GM19328 (cell line): ENCODE results near the gene AURKA.
"Not testable (repeated sequence)": the region's sequence is repeated elsewhere in the genome, so short reads cannot be mapped to it uniquely, and the experiment has no call there.

Experiments used
- ATAC-seq: cut with Tn5 transposase; IDR thresholded peaks from one replicate; pipeline ENCODE4 v1.9.1; 2021; ENCODE audit warnings: mild to moderate bottlenecking, moderate library complexity; ENCODE audit not compliant: unreplicated experiment

Gene AURKA

DNA sequence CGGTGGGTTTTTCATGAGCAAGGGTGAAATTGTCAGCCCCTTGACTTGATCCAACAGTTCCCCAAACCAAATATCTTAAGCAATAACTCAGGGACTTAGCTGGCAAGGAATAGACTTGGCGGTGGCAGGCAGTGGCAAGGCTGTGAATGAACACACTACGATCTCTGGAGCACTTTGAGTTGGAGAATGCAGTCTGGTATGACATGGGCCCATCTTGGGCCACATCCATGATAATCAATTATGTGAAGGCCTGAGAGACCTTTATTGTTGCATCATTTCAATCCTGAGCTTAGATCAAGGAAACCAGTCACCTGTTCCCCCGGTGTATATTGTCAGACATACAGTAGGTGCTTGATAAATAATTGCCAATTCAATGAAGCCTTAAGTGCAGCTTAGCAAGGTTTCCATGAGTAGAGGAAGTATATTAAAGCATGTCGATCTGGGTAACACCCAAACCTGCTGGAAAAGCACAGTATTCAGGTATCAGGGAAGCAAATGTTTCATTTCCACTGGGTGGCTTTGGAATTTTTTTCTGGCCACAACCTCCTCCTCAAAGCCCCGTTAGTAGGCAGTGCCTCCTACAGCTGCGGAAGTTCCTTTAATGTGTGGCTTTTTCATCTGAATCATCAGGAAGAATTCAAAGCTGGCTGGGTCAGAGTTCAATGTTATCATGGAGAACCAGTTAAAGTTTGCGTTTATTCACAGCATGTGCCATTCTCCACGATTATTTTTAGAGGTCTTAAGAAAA is 30.2 kb upstream of the AURKA start:
- no peak for ATAC-seq

DNA sequence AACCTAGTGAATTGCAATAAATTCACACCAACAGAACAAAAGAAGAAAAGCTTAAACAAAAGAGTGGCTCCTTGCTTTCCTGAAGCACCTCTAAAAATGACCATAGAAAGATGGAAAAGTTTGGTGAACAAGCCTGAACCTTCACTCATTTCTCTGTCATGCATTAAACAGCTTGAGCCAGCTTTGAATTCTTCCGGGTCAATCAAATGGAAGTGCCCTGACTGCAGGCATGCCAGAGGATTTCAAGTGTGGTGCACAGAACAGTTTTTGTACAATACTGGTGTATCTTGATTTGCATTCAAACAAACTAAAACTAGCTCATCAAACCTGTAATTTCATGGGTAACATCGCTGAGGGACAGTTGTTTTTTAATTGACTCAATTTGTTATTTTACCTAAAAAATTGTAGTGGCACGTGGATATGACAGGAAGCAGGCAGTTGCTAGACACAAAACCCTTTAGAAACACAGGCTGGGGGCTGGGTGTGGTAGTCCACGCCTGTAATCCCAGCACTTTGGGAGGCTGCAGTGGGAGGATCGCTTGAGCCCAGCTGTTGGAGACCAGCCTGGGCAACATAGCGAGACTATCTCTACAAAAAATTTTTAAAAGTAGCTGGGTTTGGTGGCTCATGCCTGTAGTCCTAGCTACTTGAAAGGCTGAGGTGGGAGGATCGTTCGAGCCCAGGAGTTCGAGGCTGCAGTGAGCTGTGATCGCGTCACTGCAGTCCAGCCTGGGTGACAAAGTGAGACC is 29.1 kb upstream of the AURKA start:
- no peak for ATAC-seq

DNA sequence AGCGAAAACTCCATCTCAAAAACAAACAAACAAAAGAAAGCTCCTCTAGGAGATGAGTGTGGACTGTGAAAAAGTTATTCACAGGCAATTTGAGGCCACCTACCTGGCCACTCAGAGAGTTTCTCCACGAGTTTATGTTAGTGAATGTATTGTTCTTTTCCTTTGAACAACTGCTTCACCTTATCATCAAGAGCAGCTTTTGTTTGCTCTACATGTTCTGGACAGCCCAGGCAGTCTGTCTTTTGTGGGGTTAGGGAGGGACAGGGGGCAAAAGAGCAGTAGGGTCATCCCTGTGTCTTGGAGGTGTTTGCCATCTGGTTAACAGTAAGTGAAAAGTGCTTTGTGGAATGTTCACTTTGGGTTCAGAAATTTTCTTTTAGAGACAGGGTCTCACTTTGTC is 28.0 kb upstream of the AURKA start:
- ATAC-seq, result no peak

DNA sequence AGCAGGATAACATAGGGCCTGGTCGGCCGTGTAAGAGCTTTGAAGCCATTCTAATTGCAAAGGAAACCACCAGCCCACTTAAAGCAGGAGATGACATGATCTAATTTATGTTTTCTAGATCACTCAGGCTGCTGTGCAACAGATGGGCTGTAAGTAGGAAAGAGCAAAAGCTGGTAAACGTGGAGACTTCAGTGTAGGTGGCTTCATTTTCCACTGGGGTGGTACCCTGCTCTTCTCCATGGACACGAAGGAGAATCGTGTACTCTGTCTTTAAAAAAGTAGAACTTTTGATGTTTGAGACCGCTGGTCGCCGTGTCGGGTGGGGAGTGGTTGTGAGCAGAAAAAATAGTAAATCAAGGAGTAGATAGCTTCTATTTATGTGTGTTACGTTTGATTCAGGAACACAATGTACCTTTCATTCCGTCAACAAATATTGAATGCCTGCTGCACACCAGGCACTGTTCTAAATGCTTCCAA is 26.4 kb upstream of the AURKA start:
- no peak for ATAC-seq

DNA sequence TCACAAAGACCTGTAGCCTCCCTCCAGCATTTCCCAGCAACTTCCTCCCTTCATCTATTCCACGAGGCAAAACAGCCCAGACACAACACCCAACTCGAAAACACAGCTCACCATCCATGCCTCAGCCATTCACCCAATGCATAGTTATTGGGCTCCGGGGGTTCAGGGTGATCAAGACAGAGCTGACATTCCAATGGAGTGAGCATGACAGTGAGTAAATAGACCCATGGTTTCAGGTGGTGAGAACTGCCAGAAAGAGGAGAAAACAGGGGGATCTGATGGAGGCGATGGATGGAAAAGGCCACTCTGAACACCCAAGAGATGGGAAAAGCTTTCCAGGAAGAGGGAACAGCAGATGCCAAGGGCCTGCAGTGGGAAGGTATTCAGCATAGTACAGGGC is 25.9 kb upstream of the AURKA start:
- ATAC-seq, result no peak

DNA sequence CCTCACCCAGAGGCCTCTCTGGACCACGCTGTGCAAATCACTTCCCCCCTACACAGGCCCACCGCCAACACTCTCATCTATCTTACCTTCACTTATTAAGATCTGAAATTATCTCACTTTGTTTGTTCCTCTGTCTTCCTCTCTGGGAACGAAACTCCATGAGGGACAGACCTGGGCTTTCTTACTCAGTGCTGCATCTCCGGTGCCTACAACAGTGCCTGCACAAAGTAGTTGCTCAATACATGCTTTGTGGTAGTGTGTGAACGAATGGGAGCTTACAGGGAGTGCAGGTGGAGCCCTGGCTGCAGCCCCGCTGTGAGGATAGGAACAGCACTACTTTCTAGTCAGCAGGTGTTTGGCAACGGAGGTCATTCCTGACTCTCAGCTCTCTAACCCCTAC is 25.4 kb upstream of the AURKA start:
- no peak for ATAC-seq

DNA sequence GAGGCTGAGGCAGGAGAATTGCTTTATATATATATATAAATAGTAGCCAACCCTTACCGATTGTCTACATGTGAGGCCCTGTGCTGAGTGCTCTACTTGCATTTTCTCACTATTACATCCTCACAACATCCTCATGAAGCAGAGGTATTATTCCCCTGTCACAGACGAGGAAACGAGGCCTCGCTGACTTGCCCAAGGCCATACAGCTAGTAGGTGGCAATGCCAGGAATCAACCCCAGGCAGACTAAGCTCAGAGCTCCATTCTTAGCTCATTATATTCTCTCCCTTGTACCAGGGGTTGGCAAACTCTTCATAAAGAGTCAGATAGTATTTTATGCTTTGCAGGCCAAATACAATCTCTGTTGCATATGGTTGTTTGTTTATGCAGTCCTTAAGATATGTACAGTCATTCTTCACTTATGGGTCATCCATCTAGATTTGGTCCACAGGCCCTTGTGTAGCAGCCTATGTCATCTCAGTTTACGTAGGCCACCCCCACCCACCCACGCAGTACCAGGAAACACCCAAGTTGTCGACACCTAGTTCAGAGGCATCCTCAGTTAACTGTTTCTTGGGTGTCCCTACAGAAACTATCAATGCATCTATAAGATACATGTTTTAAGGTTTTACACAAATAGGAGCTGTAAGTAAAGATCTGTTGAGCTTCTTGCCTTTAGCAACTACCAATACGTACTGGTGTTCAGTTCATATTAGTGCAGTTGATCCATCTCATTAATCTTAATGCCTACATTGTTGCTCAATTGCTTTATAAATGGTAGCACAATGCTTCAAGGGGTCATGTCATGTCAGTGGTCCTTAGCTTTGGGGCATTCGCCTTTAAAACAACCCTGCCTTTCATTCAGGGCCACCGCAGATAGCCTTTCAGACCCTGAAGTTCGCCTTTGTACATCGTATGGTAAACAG is 23.1 kb upstream of the AURKA start:
- no peak for ATAC-seq

DNA sequence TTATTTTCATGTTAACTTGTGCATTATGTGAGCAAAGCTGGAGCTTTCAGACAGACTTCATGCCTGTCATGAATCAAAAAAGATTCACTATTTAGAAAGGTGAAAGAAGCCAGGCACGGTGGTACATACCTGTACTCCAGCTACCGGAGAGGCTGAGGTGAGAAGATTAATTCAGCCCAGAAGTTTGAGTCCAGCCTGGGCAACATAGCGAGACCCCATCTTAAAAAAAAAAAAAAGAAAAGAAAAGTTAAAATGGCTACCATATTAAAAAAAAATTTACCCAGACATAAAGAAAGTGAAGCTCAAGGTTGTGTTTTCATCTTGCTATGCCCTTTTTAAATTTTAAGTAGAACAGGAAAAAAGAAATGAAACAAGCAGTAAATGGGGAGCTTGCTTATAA is 20.9 kb upstream of the AURKA start:
- no peak for ATAC-seq

DNA sequence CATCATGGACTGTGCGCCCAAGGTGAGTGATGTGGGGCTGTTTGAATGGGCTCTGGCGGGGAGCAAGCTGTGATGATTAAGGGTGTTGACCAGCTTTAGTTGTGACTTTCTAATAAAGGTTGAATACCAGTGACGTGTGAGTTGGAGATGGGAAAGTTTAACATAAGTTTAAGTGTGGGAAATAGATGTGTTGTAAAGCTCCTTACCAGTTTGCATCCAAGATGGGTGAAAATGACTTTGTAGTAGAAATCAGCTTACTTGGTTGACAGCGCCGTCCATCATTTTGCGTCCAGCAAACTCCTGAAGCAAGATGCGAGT is 20.4 kb upstream of the AURKA start:
- ATAC-seq, result no peak

DNA sequence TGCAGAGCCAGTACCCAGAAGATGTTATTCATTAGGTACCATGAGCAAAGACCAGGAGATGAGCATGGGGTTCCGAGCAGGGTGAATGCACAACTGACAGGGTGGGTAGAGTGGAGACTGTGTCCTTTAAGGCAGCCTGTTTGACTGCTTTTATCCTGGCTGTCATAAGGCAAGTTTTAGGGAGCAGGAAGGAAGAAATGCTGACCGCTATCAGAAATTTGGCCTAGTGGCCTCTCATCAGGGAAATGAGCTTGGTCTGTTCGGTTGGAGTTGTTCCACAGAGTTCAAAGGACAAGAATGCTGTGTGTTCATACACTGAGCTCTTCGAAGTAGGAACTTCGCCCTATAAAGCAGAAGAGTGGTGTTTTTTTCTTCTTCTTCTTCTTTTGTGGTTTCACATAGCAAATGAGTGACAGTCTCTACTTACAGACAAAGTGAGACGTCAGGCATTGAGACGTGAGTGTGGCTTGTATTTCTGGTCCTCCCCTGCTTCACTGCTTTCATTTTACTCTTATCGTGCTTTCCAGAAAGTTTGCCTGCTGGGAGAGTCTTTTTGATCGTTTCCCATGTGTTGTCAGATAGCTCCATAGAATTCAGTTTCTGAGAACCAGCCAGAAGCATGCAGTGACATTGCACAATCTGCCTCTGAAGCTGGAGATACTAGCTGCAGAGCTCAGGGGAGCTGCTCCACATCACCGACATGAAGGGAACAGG is 19.9 kb upstream of the AURKA start, which contains the start of gene CASS4:
Gene CASS4, plus strand, starts transcription at position 502 of the 714 bp plus-strand sequence. Its CDS starts 199 bp downstream, at position 701.
- ATAC-seq, result peak; percentile 75

DNA sequence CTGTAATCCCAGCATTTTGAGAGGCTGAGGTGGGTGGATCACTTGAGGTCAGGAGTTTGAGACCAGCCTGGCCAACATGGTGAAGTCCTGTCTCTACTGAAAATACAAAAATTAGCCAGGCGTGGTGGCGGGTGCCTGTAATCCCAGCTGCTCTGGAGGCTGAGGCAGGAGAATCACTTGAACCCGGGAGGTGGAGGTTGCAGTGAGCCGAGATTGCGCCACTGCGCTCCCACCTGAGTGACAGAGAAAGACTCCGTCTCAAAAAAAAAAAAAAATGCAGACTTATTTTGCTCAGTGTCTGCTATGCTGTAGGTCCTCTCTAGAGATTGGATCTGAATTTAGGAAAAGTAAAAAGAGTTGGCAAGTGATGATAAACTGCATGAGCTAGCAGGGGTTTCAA is 19.3 kb upstream of the AURKA start:
- not testable (repeated sequence) for ATAC-seq

DNA sequence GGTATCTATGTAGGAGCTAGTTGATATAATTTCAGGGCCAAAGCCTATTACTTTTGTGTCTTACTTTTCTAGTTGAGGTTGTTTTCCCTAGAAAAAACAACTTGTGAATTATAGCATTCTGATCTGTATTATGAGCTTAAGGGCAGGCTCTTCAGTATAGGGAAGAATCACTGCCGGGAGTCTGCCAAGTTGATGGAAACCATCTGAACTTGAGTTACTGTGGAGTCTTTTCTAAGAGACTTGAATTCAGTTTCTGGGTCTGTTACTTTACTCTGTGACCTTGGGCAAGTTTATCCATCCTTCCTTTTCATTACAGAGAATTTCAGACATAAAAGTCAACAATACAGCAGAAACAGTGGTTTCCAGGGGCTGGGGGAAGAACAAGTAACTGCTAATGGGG is 17.9 kb upstream of the AURKA start:
- no peak for ATAC-seq

DNA sequence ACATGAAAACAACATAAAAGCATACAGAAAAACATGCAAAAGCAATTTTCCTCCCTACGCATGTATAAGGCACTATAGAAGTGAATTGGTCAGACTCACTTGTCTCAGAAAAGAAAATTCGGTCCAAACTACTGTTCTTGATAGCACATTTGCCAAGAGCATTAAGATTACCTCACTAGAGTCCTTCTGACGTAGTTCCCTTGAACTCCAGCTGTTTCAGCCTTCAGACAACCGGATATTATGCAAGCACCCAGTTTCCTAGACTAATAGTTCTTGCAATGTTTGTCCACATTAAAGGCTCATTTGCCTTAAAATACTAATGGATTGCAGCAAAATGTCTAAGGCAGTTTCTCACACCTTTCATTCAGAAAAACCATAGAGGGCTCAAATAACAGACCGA is 17.5 kb upstream of the AURKA start:
- ATAC-seq, result no peak

DNA sequence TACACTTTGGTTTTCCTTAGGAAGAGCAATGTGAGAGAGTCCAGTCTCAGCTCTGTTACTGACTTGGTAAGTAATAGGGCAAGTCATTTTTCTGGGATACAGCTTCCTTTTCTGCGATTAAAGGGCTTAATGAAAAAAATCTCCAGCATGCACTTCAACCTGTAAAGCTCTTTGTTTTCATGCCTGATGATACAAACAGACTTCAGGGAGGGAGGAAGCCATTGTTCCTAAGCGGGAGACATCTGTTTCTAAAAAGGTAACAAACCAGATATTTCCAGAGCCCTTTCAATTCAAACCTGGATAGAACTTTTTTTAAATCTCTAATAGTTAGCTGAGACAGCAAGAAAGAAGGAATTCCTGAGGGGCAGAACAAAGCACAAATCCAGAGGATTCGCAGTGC is 14.9 kb upstream of the AURKA start:
- ATAC-seq, result no peak

DNA sequence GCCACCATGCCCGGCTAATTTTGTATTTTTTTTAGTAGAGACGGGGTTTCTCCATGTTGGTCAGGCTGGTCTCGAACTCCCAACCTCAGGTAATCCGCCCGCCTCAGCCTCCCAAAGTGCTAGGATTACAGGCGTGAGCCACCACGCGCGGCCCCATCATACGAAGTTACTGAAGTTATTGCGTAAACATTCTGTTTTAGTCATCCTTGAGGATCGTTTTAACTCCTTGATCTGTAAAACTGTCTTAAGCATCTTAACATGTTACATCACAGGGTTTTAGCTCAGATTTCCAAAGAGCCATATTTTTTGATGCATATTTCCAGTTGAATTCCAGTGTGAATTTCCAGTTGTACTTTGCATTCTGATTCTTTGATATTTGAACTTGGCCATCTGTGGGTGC is 13.3 kb upstream of the AURKA start:
- ATAC-seq, result not testable (repeated sequence)

DNA sequence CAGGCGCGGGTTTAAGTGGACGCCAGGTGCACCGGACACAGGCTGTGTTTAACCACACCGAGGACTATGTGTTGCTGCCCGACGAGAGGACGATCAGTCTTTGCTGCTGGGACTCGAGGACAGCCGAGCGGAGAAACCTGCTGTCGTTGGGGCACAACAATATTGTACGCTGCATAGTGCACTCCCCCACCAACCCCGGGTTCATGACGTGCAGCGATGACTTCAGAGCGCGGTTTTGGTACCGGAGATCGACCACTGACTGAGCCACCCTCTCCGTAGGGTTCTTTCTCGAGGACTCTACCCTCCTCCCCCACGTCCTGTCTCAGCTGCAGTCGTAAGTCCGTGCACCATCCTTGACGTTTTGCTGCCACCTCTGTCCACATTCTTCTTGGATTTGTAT is 11.4 kb upstream of the AURKA start:
- no peak for ATAC-seq

DNA sequence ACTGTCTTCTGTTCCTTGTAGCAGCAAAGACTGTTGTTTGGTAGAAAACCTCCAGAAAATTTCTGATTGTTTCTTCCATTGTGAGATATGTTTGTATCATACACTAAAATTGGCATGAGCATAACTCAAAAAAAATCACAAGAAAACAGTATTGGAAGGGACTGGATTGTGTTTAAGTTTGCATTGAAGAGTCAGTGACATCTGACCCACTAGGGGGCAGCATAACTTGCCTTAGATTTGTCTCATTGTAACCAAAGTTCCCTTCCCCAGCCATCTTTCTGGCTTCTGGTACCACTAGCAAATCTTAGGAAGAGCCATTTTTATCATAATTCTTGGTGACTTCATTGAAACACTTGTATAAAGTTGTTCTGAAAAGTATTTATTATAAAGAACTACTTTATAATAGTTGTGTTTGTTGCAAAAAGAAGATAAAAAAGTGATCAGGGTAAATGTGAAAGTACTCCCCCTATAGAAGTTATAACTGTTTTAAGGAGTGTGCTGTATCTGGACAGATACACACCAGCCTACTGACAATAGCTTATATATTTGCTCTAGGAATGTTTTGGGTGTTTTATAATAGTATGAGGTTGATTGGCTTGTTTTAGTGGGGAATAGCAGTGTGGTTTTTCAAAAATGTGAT is 8.1 kb upstream of the AURKA start:
- no peak for ATAC-seq

DNA sequence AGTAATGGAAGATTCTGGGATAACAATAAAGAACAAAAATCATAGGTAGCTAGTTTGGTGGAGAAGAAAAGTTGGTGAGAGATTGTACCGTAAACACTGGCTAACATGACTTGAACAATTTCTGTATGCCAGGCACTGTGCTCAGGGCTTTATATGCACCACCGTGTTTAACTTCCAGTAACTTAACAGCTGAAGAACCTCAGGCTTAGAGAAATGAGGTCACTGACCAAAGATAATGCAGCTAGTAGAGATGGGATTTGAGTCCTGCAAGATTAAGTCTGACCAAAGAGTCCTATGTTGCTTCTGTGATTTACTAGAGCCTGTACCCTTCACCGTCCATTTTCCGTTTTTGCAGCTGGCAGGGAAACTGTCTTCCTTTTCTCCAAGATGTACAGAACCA is 3.2 kb upstream of the AURKA start:
- ATAC-seq, result no peak

DNA sequence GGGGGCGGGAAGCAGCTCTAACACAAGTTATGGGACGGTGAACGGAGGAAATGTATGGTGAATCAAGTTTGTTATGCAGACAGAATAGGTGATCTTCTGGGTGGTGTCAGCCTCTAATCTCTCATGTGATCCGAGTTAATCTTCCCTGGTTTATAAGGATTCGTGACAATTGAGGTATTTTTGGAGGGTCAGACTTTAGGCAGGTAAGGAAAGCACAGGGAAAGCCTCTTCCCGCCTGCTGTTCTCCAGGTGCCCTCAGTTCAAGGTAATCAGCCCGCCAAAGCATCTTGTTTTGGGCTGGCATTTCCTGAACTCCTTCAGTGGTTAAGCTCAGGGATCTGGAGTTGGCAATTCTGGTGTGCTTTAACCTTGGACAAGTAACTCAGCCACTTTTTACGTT is 1.6 kb upstream of the AURKA start:
- ATAC-seq, result no peak

DNA sequence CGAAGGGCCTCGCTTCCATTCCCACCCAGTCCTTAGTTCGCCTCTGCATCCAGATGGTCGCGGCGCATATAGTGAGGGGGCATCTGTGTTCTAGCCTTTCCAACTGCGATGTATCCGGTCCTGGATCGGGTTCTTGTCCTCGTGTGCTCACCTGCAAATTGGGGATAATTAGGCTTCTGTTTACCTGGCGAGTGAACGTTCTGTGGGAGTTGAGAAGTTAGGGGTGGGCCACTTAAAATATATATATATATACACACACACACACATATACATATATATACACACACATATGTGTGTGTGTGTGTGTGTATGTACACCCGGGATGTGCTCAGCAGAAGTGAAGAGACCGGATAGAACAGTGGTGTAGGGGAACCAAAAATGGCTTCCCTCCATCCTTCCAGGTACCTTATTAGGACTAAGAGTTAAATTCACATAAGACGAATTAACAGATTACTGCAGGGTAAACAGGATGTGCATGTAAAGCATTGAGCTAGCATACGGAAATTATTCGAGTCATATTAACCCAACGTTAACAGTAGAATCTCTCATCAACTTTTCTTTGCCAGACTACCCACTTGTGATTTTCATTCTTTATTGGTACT is 967 bp upstream of the AURKA start:
- no peak for ATAC-seq
